GM19099 (cell line): ENCODE measurements around the gene DHRSX.

Experiments
- POLR2A ChIP-seq: IDR thresholded peaks from 3 replicates; pipeline ENCODE4 v1.6.1; 2011; ENCODE audit warnings: low read depth; ENCODE audit not compliant: insufficient read length; ENCODE audit errors: extremely low read depth

The DHRSX gene

DNA sequence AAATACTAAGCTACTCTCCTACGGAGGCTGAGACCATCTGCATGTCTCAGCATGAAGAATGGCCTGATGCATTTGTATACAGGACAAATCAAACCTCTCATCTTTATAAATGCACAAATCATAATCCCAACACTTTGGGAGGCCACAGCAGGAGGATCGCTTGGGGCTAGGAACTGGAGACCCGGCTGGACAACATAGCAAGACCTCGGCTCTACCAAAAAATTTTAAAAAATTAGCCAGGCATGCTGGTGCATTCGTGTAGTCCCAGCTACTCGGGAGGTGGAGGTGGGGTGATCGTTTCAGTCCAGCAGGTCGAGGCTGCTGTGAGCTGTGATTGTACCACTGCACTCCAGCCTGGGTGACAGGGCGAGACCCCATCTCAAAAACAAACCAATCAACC lies 262.8 kb downstream of the DHRSX start:
- no peak for TF ChIP-seq POLR2A

DNA sequence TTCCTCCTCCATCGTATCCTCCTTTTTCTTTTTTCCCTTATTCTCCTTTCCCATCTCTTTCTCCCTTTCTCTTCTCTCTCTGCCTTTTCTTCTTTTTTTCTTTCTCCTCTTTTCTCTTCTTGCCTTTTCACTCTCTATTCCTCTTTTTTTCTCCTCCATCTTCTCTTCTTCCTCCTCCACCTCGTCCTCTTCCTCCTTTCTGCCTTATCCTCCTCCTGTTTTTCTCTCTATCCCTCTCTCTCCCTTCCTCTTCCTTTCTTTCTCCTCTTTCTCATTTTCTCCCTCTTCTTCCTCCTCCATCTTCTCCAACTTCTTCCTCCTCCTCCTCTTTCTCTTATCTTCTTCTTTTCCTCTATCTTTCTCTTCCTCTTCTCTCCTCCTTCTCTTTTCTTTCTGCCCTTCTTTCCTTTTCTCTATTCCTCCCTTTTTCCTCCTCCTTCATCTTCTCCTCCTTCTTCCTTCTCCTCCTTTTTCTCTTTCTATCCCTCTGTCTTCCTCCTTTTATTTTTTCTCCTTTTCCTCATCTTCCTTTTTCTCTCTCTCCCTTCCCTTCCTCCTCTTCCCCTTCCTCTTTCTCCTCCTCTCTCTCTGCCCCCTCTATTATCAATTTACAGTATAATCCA lies 269.1 kb downstream of the DHRSX start:
- no peak for TF ChIP-seq POLR2A

DNA sequence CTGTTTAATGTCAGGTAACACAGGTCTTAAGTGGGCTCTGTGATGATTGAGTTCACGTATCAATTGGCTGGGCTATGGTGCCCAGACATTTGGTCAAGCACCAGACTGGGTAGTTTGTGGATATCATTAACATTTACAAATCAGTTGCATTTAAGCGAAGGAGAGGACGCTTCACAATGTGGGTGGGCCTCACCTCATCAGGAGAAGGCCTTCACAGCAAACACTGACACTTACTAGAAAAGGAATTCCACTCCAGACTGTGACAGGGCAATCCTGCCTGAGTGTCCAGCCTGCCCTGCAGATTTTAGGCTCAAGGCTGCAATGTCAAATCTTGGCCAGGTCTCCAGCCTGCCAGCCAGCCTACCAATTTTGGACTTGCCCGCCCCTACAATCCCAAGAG lies 270.3 kb downstream of the DHRSX start:
- TF ChIP-seq POLR2A, result no peak

DNA sequence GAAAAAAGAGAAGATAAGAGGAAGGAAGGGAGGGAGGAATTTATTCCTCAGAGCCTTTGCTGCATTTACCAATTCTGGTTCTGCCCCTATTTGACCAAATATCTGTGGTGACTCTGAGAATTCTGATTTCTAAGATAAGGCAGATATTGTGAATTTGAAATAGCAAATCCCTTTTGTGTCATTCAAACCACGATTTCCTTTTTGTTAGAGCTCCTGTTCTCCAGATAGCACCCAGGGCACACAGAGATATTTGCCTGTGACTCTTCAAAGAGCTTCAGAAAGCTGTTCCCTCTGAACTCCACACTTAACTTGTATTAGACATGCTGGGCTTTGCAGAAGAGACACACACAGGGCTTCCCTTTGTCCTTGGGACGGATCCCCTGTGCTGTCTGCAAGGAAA lies 272.2 kb downstream of the DHRSX start:
- no peak for TF ChIP-seq POLR2A

DNA sequence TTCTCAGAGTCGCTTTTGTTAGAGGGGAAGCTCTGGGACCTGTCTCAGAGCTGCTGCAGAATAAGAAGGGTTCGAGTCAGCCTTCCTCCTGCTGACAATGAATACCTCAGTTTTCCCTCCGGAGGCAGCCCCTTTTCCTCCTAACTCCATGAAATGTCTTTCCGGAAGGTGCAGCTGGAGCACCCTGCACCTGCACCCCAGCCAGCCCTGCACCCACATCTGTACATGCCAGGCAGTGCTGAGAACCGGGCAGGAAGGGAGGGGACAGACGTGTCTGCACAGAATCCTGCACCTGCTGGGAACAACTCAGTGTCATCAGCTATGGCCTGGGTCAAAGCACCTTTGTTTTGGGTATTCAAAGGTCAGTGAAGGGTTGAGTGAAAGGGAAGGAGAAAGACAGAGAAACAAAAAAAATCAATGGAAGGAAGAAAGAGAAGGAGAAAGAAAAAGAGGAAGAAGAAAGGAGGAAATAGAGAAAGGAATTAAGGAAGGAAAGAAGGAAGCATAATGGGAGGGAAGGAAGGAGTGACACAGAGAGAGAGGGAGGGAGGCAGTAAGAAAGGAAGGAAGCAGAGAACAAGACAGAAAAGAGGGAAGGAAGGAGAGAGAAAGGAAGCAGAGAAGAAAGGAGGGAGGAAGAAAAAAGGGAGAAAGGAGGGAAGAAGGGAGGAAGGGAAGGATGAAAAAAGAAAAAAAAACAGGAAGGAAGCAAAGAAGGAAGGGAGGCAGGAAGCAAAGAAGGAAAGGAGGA lies 273.7 kb downstream of the DHRSX start:
- no peak for TF ChIP-seq POLR2A

DNA sequence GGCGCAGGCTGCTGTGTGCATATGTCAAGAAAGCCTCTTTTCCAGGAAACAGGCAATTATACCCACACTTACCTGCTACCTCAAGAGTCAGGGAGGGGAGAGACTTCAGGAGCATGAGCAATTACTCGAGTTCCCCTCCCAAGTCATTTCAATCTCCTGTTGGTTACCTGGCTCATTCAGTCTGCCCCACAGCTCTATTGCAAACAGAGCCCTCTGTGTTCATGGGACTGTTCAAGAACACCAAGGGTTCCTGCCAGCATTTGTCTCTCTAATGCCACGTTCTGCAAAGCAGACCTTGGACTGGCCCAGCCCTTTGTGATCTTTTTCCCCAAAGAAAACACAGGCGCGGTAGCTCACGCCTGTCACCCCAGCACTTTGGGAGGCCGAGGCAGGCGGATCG lies 274.6 kb downstream of the DHRSX start:
- no peak for TF ChIP-seq POLR2A

DNA sequence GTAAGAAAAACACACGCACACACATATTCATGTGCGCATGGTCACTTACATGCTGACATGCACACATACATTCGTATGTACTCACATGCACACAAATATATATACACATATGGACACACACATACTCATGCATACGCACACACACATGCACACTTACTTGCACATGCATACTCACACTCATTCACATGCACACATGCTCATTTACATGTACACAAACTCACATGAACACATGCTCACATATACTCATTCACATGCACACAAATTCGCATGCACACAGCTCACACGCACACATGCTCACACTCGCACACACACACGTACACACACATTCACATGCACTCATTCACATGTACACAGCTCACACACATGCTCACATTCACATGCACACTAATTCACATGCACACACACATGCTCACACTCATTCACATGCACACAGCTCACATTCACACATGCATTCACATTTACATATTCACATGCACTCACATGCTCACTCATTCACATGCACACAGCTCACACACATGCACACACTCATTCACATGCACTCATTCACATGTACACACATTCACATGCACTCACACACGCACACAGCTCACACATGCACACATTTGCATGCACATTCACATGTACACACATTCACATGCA lies 276.1 kb downstream of the DHRSX start:
- TF ChIP-seq POLR2A, result no peak

DNA sequence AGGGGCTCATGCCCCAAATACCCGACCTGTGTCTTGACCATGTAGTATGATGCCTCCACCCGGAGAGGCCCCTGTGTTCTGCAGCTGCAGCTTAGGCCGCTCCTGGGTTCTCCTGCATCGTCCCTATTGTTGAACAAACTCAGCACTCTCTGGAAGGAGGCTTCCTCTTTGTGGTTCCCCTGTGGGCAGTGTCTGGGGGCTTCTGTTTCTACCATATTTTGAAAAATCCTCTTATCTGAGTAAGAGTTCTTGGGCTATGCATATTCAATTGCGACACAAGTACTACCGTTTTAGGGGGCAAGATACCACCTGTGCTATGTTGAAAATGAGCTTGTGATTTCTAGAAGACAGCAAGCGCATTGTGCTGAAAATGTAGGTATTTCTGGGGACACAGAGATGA lies 276.6 kb downstream of the DHRSX start:
- no peak for TF ChIP-seq POLR2A

DNA sequence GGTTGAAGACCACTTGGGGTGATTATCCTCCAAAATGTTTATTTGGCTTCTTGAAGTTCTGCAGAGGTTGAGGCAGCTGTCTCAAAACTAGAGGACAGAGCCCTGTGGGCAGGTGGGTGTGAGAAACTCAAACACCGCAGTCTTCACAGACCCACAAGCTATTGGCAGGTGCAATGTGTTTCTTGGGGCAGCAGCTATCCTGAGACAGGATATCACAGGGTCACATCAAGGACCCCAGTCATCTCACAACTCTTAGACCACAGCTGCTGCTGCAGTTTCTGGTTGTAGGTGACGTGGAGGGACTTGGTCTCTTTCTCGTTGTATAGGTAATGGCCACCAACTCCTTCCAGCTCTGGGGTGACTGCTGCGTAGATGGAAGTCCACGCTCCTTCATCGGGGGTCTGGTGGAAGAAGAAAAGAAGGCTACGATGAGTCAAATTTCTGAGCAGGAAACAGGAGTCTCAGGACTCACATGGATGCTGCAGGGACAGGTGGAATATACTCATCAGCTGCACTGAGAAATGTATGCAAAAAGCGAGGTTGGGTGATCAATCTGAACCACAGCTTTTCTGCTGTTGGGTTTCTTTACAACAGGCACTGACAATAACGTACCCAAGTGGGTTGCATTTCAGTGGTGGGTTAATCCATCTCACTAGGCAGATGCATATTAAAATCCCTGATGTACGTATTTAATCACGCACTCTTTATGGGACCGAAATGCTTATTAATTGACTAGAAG lies 279.8 kb downstream of the DHRSX start:
- no peak for TF ChIP-seq POLR2A

DNA sequence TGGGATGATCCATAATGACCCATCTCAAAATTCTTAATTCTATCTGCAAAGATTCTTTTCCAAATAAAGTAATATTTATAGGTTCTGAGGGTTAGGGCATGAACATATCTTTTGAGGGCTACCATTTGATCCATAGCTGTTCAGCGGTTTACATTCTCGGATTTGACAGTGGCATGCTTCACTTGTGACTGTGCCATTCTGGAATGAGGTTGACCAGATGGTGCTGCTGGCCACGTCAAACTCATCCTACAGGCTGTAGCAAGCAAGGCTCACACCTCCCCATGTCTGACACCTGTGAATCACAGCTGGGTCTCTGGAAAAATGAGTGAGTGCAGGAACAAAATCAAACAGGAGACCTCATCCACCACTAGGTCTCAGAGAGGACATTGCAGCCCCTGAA lies 280.5 kb downstream of the DHRSX start:
- TF ChIP-seq POLR2A, result no peak

DNA sequence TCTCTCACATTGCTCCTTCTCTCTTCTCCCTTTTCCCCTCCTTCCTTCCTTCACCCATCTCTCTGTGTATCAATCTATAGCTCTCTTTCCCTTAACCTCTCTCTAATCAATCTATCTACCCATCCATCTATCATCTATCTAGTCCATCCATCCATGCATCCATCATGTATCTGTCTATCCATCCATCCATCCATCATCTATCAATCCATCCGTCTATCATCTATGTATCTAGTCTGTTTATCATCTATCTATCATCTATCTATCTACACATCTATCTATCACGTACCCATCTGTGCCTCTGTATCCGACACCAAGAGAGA lies 307.5 kb downstream of the DHRSX start:
- no peak for TF ChIP-seq POLR2A

DNA sequence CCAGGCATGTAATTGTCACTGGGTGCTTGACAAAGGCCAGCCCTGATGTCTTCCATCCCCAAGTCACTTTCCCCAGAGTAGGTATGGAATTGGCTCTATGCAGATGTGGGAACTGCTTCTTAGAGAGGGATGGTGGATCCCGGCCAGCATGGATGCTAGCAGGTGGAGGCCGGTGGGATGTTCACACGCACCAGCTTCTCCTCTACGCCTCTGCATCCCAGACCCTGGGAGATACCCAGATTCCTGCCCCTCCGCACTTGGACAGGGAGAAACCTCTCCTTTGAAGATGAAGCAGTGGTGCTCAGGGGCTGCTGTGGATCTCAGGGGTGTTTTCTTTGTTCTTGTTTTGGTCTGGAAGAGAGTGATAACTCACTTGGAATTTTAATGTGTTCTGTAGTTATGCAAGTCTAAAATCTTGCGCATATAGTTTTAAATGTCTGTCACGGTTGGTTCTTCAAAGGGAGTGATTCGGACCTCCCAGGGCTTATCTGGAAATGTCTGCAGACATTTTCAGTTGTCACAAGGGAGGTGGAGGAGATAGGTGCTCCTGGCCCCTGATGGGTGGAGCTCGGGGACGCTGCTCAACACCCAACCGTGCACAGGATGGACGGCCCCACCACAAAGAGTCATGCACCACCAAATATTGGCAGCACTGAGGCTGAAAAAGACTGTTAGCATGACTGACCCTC lies 308.0 kb downstream of the DHRSX start:
- no peak for TF ChIP-seq POLR2A

DNA sequence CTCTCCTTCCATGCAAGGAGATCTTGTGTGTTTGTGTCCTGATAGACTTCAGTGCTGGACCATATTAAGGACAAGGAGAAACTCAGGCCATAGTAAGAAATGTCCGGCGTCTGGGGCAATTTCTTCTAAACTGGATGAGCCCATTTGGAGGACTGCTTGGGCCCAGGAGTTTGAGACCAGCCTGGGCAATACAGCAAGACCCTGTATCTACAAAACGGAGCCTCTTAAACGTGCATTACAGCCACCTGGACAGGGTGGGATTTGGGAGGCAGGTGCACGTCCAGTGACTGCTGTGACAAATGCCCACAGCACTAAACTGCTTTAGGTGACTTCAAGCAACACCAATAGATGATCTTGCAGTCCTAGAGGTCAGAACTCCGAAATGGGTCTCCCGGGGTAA lies 311.9 kb downstream of the DHRSX start:
- no peak for TF ChIP-seq POLR2A

DNA sequence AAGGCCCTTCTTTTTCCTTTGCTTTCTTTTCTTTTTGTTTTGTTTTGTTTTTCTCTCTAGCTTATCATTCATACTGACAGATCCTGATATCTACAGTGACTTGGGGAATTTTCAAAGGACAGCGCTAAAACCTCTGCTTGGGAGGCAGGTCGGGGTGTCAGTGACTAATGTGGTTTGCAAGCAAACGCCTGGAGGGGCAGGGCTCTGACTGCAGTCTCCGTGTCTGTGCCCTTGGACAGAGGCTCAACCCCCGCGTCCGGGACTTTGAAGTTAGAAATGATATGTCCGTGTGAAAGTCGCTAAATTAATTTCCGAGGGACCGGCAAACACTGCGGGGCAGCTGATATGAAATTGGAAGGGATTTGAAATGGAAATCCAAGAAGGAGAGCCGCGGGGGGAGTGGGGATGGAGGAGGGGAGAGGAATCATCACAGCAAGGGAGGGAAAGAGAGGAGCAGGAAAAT lies 312.4 kb downstream of the DHRSX start:
- no peak for TF ChIP-seq POLR2A
